HepG2 (cell line): Measurements from ENCODE around the gene KCNG4. TPM values are rescaled to one million over a fixed set of nuclear protein-coding genes. Genes with fewer than 3 reads are reported as not detected.

Experiments
- EP300 ChIP-seq, 3 experiments: sonication (generic) in 1 of 3; formaldehyde crosslinking in 1 of 3; IDR thresholded peaks; 2 replicates each; pipeline versions ENCODE4 v1.5.1 to v1.6.1; 2011 to 2020; ENCODE audit warnings: low read depth in 2 of 3, low read length in 2 of 3, borderline replicate concordance in 1 of 3, improper control_type of control experiment in 1 of 3, mild to moderate bottlenecking in 1 of 3, missing genetic modification reagents in 1 of 3, moderate library complexity in 1 of 3
- FOXJ3 ChIP-seq: sonication (generic); formaldehyde crosslinking; IDR thresholded peaks from 2 replicates; pipeline ENCODE4 v1.4.0; 2020; ENCODE audit warnings: missing genetic modification reagents, mild to moderate bottlenecking, borderline replicate concordance
- GABPB1 ChIP-seq: IDR thresholded peaks from 2 replicates; pipeline ENCODE4 v1.6.1; 2016; ENCODE audit warnings: mild to moderate bottlenecking, missing genetic modification reagents, moderate library complexity, missing compliant biosample characterization
- HNRNPLL ChIP-seq: fragments of 200-400 bp; formaldehyde crosslinking; IDR thresholded peaks from 2 replicates; pipeline ENCODE4 v1.6.1; 2017; ENCODE audit warnings: mild to moderate bottlenecking, low read depth, low read length; ENCODE audit not compliant: poor library complexity, severe bottlenecking
- NR1H2 ChIP-seq: sonication (generic); formaldehyde crosslinking; IDR thresholded peaks from 2 replicates; pipeline ENCODE4 v1.8.1; 2022; ENCODE audit warnings: low read depth, missing genetic modification reagents, borderline replicate concordance
- ZNF143 ChIP-seq: sonication (generic); formaldehyde crosslinking; IDR thresholded peaks from 2 replicates; pipeline ENCODE4 v1.4.0; 2020; ENCODE audit warnings: missing genetic modification reagents
- ZNF263 ChIP-seq: sonication (generic); formaldehyde crosslinking; IDR thresholded peaks from 2 replicates; pipeline ENCODE4 v1.4.0; 2020; ENCODE audit warnings: missing genetic modification reagents
- ZNF318 ChIP-seq: sonication (generic); formaldehyde crosslinking; IDR thresholded peaks from 2 replicates; pipeline ENCODE4 v1.4.0; 2020; ENCODE audit warnings: mild to moderate bottlenecking, missing genetic modification reagents
- ZNF550 ChIP-seq: sonication (generic); formaldehyde crosslinking; IDR thresholded peaks from 2 replicates; pipeline ENCODE4 v1.4.0; 2020; ENCODE audit warnings: mild to moderate bottlenecking, missing genetic modification reagents, borderline replicate concordance
- ZNF574 ChIP-seq: sonication (generic); formaldehyde crosslinking; IDR thresholded peaks from 2 replicates; pipeline ENCODE4 v1.4.0; 2020; ENCODE audit warnings: missing genetic modification reagents
- ZNF670 ChIP-seq: sonication (generic); formaldehyde crosslinking; IDR thresholded peaks from 2 replicates; pipeline ENCODE4 v1.8.0; 2022; ENCODE audit warnings: mild to moderate bottlenecking, missing genetic modification reagents, borderline replicate concordance
- ZSCAN31 ChIP-seq: sonication (generic); formaldehyde crosslinking; IDR thresholded peaks from 2 replicates; pipeline ENCODE4 v1.5.0; 2020; ENCODE audit warnings: low read depth, mild to moderate bottlenecking, missing genetic modification reagents
- polyA plus RNA-seq, 8 experiments: library from polyadenylated mRNA; depleted of rRNA in 3 of 8; stranded (reverse) in 7 of 8; unstranded in 1 of 8; fragments of >200 nt; fragmentation: Illumina TruSeq in 4 of 8; extraction: Trizol in 4 of 8; gene quantifications; 2 replicates each; pipeline versions ENCODE4 v1.2.1 to v1.2.3, GENCODE V29; 2011 to 2016; ENCODE audit warnings: low read depth in 4 of 8, missing spikeins in 1 of 8, mixed read lengths in 1 of 8; ENCODE audit not compliant: insufficient read depth in 1 of 8
- total RNA-seq, 5 experiments: library from RNA; depleted of rRNA; stranded (reverse); fragments of >200 nt; fragmentation: Illumina TruSeq; extraction: Trizol; gene quantifications; 2 replicates each; pipeline ENCODE4 v1.2.3, GENCODE V29; 2016; ENCODE audit warnings: low read depth in 1 of 5
- TF ChIP-seq, protein P1 (sequence below): sonication (generic); formaldehyde crosslinking; conservative IDR thresholded peaks from 2 replicates; pipeline ENCODE4 v1.8.0; 2022; ENCODE audit warnings: mild to moderate bottlenecking, moderate library complexity, missing genetic modification reagents

The KCNG4 gene
- total and polyA plus RNA-seq, 2 of the 13 experiments (the other 11 are each of a cell fraction or from before 2014, with no cell fraction given) = not detected

GRCh38 chr16:84186685-84187437 is 53.0 kb downstream of the KCNG4 start, which contains the start of gene TAF1C (continued):
- TF ChIP-seq, protein P1, sequence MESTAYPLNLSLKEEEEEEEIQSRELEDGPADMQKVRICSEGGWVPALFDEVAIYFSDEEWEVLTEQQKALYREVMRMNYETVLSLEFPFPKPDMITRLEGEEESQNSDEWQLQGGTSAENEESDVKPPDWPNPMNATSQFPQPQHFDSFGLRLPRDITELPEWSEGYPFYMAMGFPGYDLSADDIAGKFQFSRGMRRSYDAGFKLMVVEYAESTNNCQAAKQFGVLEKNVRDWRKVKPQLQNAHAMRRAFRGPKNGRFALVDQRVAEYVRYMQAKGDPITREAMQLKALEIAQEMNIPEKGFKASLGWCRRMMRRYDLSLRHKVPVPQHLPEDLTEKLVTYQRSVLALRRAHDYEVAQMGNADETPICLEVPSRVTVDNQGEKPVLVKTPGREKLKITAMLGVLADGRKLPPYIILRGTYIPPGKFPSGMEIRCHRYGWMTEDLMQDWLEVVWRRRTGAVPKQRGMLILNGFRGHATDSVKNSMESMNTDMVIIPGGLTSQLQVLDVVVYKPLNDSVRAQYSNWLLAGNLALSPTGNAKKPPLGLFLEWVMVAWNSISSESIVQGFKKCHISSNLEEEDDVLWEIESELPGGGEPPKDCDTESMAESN (CRISPR knock-in tag) = peak; percentile 84; the same call in 1 of the 2 replicates
- TF ChIP-seq FOXJ3 = peak; percentile 66; the same call in 1 of the 2 replicates
- peak; percentile 65; the same call in 1 of the 2 replicates for TF ChIP-seq ZNF143 (CRISPR knock-in tag)
- peak; percentile 69 for TF ChIP-seq HNRNPLL
- TF ChIP-seq ZNF574 = peak; percentile 97
- 0 out of 2 replicates have a peak, but pooled peaks have one; percentile 22 for TF ChIP-seq ZNF318 (CRISPR knock-in tag)
- TF ChIP-seq EP300 (IDR thresholded peaks at IDR 0.05; ENCODE audit: low read depth in 2 of 2, low read length in 2 of 2) = 0 out of 4 replicates have a peak, but pooled peaks of 1 of the 2 experiments have one; percentile 24
- peak; percentile 45 for TF ChIP-seq EP300 (CRISPR knock-in tag; IDR thresholded peaks at IDR 0.05; ENCODE audit: borderline replicate concordance)
- peak; percentile 100 for TF ChIP-seq GABPB1 (CRISPR knock-in tag)
- TF ChIP-seq ZNF670 (CRISPR knock-in tag) = no peak
- TF ChIP-seq ZNF263 = peak; percentile 38; the same call in 1 of the 2 replicates
- peak; percentile 35; the same call in 1 of the 2 replicates for TF ChIP-seq NR1H2 (CRISPR knock-in tag)
- TF ChIP-seq ZNF550 (CRISPR knock-in tag) = peak; percentile 67; the same call in 1 of the 2 replicates
- TF ChIP-seq ZSCAN31 (CRISPR knock-in tag) = peak; percentile 17
